Measurements from ENCODE around the gene NUP62CL.
A peak's percentile ranks its signal among the peaks of the same experiment; 100 is the strongest.
"Not testable (repeated sequence)": the region's sequence is repeated elsewhere in the genome, so short reads cannot be mapped to it uniquely, and the experiment has no call there.

Gene NUP62CL

GRCh38 chrX:107205770-107206696 is at the start of gene NUP62CL, which contains the start of gene DNAAF6:
TSS of gene NUP62CL (minus strand) at chrX:107206433. CDS start at chrX:107175146, 31,287 bp downstream.
TSS of gene DNAAF6 (plus strand) at chrX:107206611. CDS start at chrX:107212876, 6,265 bp downstream.
- peak; percentile 84 for DNase-seq

- DNase-seq, result no peak
These were observed 22.2 kb upstream of the NUP62CL start for GRCh38 chrX:107228486-107228819.

DNA sequence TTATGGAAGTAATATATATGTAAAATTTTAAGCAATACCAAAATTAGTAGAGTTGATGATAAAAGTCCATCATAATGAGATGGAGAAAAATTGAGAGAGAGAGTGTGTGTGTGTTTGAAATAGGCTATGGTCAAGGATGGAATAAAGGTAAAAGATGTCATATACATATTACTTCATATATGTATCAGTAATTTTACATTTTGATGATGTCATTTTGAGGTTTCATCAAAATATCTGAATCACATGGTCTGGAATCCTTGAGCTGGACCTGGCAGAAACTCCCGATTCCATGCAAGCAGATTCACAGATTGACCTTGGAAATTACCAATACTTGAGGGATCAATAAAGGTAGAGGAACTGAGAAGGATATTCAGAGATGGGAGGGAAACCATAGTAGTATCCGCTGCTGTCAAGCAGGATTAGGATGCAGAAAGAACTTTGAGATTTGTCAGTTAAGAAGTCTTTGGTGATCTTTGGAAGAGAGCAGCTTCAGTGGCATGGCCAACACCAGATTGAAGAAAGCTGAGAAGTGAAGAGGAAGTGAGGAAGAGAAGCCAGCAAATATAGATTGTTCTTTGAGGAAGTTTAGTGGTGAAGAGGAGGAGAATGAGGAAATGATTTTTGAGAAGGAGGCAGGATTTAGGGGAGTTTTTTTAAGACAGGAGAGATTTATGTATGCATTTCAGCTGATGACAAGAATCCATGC is 21.7 kb upstream of the NUP62CL start:
- no peak for DNase-seq

DNA sequence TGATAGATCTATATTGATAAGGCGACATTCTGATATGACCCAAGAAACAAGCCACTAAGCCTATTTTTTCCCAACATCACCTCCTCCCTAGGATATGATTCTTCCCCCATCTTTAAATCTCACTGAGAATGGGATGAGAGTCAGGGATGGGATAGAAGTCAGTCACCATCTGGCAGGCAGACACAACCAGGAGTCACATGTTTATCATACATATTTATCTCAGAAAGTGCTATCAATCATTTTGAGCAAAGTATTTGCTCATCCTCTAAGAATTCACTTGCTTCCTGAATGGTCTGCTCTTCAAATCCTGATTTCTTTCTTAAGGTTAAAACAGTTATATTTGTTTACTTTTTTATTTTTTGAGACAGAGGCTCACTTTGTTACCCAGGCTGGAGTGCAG is 20.5 kb upstream of the NUP62CL start:
- DNase-seq, result no peak

- no peak for DNase-seq
These were observed 7.2 kb upstream of the NUP62CL start for GRCh38 chrX:107213477-107213876.

- no peak for DNase-seq
These were observed 1.7 kb upstream of the NUP62CL start for GRCh38 chrX:107207943-107208342.

DNA sequence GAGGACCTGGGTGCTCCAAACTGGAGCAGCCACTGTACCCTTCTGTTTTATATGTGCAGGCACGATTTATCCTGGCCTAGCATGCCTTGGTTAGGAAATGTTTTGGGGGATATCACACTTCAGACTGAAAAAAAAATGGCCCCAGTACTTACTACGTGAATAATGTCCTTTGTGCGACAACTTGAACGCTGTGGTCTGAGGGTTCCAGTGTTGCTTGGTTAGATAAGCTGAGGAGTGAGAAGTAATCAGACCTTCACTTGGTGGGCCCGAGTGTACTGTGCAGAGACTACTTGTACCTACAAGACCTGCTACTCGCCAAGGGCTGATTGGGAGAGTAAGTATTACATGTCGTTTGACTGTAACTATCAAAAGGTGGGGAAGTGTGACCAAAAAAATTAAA is 856 bp upstream of the NUP62CL start:
- DNase-seq, result no peak

- no peak for DNase-seq
These were observed 448 bp upstream of the NUP62CL start for GRCh38 chrX:107206697-107207065.

DNA sequence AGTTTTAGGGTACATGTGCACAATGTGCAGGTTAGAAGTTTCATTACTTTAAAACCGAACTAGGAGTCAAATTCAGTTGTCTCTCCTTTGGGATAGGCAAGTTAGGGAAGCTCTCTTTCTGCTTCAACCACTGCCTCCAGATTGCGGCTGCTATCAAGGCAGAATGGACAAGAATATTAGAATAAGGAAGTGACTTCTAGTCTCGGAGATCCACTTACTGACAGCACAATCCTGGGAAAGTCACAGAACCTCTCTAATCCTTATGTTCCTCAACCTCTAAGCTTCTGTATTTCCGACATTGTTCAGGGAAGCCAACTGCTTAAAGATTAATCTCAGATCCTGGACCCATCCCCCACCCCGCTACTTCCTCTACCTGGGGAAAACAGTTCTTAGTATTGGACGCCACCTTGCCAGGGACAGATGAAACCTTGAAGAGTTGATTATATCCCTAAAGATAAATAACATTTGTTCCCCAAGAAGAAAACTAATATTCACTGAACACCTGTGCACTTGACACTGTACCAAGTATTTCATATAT is 2.1 kb downstream of the NUP62CL start:
- no peak for DNase-seq

- DNase-seq, result no peak
These were observed 6.7 kb downstream of the NUP62CL start for GRCh38 chrX:107199491-107199890.

DNA sequence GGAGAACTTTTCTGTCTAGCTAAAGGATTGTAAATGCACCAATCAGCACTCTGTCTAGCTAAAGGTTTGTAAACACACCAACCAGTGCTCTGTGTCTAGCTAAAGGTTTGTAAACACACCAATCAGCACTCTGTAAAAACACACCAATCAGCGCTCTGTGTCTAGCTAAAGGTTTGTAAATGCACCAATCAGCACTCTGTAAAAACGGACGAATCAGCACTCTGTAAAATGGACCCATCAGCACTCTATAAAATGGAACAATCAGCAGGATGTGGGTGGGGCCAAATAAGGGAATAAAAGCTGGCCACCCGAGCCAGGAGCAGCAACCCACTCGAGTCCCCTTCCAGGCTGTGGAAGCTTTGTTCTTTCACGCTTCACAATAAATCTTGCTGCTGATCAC is 8.2 kb downstream of the NUP62CL start:
- DNase-seq, result not testable (repeated sequence)

GRCh38 chrX:107197319-107197718 is 8.9 kb downstream of the NUP62CL start:
- DNase-seq, result no peak

- DNase-seq, result no peak
These were observed 34.7 kb downstream of the NUP62CL start for GRCh38 chrX:107171369-107172102.

- DNase-seq, result no peak
These were observed 37.5 kb downstream of the NUP62CL start for GRCh38 chrX:107168712-107169111.

DNA sequence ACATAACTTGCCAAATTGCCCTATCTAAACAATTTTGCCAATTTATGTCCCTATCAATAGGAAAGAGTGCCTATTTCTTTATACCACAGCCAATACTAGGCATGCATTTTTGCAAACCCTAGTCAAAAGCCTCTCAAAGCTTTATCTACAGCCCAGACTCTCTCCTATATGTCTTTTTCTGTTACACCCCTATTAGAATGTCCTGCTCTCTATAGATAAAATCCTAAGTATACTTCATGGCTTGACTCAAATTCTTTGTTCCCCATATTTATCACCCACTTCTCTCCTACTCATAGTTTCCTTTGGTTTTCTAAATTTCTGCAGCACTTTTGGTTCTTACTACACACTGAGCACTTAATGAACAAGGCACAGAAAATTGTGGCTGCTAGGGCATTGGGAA is 38.0 kb downstream of the NUP62CL start:
- no peak for DNase-seq

GRCh38 chrX:107167163-107167921 is 38.9 kb downstream of the NUP62CL start:
- no peak for DNase-seq

DNA sequence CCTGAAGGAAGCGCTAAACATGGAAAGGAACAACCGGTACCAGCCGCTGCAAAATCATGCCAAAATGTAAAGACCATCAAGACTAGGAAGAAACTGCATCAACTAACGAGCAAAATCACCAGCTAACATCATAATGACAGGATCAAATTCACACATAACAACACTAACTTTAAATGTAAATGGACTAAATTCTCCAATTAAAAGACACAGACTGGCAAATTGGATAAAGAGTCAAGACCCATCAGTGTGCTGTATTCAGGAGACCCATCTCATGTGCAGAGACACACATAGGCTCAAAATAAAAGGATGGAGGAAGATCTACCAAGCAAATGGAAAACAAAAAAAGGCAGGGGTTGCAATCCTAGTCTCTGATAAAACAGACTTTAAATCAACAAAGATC is 48.6 kb downstream of the NUP62CL start:
- not testable (repeated sequence) for DNase-seq

DNA sequence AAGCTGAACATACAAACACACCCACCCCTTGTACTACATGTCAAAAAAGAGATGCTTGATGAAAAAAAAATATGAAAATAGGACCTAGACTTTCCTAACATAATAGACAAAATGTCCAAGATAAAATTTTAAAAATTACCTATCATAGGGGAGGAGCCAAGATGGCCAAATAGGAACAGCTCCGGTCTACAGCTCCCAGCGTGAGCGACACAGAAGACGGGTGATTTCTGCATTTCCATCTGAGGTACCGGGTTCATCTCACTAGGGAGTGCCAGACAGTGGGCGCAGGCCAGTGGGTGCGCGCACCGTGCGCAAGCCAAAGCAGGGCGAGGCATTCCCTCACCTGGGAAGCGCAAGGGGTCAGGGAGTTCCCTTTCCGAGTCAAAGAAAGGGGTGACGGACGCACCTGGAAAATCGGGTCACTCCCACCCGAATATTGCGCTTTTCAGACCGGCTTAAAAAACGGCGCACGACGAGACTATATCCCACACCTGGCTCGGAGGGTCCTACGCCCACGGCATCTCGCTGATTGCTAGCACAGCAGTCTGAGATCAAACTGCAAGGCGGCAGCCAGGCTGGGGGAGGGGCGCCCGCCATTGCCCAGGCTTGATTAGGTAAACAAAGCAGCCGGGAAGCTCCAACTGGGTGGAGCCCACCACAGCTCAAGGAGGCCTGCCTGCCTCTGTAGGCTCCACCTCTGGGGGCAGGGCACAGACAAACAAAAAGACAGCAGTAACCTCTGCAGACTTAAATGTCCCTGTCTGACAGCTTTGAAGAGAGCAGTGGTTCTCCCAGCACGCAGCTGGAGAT is 50.4 kb downstream of the NUP62CL start:
- DNase-seq, result not testable (repeated sequence)

- peak; percentile 15 for DNase-seq
These were observed 51.2 kb downstream of the NUP62CL start for GRCh38 chrX:107154787-107155620.

- no peak for DNase-seq
These were observed 53.2 kb downstream of the NUP62CL start for GRCh38 chrX:107153005-107153404.

Data from CD4-positive, alpha-beta T cell treated with Interleukin-4 for 4 hours (primary cell).